Lower lobe of right lung (tissue), 2 donors: Measurements from ENCODE around the gene SGTA. TPM values are rescaled to one million over a fixed set of nuclear protein-coding genes. Genes with fewer than 3 reads are reported as not detected.

ENCODE experiments used
- ATAC-seq, 2 donors: fragments of 200-7000 bp; cut with Tn5 transposase; one replicate each; pipeline ENCODE4 v1.9.1; 2020 to 2022; ENCODE audit warnings: mild to moderate bottlenecking in 2 of 2, moderate library complexity in 2 of 2
- DNase-seq: peaks from one replicate; pipeline ENCODE4 v3.0.0-alpha.2; 2020
- H3K27ac ChIP-seq: fragments of 200-600 bp; one replicate; pipeline ENCODE4 v1.8.0; 2022
- H3K27me3 ChIP-seq: fragments of 200-600 bp; one replicate; pipeline ENCODE4 v1.8.0; 2022; ENCODE audit warnings: low read depth
- H3K36me3 ChIP-seq: fragments of 200-600 bp; one replicate; pipeline ENCODE4 v1.8.0; 2022; ENCODE audit warnings: mild to moderate bottlenecking
- H3K4me1 ChIP-seq: fragments of 200-600 bp; one replicate; pipeline ENCODE4 v1.8.0; 2022
- H3K4me3 ChIP-seq: fragments of 200-600 bp; one replicate; pipeline ENCODE4 v1.8.0; 2022; ENCODE audit warnings: mild to moderate bottlenecking
- H3K9me3 ChIP-seq: fragments of 200-600 bp; one replicate; pipeline ENCODE4 v1.8.0; 2022
- CTCF ChIP-seq: fragments of 200-600 bp; IDR thresholded peaks from one replicate; pipeline ENCODE4 v1.8.0; 2022; ENCODE audit warnings: antibody characterized with exemption, mild to moderate bottlenecking
- intact Hi-C: fragments of 100-400 bp; cut with DNase I; formaldehyde crosslinking; loops from one replicate; pipeline ENCODE4 v1.11.0; 2022
- total RNA-seq: library from RNA; stranded (reverse); fragmentation: NEBNext Ultra II Directional; extraction: Animal tissue kit (Norgen Biotek cat#: 25700); gene quantifications from one replicate; pipeline ENCODE4 v1.2.1, GENCODE V29; 2021
- donor health status: DM: no; HTN: yes; CAD: no; lungs with severe emphysema.

Gene SGTA
- total RNA-seq, 1 donor from 2014 or later = 41.6 TPM

GRCh38 chr19:2735374-2735773 is 47.7 kb downstream of the SGTA start:
- Histone ChIP-seq H3K4me3 (no peak overlapping the region), H3K27me3 (no peaks in the 10 kb centered on the region), H3K9me3 (no peaks in the 10 kb centered on the region), H3K36me3 (peaks cover 41% of the 10 kb centered on the region), H3K4me1 (peaks cover 15% of the 10 kb centered on the region), H3K27ac (no peak overlapping the region)
- intact Hi-C loops = no loop called here
- no peak for TF ChIP-seq CTCF
- DNase-seq (no peak), ATAC-seq (no peak)

GRCh38 chr19:2734589-2735288 is 48.3 kb downstream of the SGTA start:
- intact Hi-C loops = no loop called here
- no peak for ATAC-seq
- Histone ChIP-seq H3K36me3 (peaks cover 41% of the 10 kb centered on the region), H3K9me3 (no peaks in the 10 kb centered on the region), H3K27me3 (no peaks in the 10 kb centered on the region), H3K4me3 (no peak overlapping the region), H3K27ac (no peak overlapping the region), H3K4me1 (peaks cover 15% of the 10 kb centered on the region)
- no peak for DNase-seq
- no peak for TF ChIP-seq CTCF

- no peaks in the 10 kb centered on the region for H3K27me3 ChIP-seq
- peaks cover 41% of the 10 kb centered on the region for H3K36me3 ChIP-seq
- H3K4me1 ChIP-seq = peaks cover 10% of the 10 kb centered on the region
- DNase-seq = no peak
- TF ChIP-seq CTCF = no peak
- no peaks in the 10 kb centered on the region for H3K9me3 ChIP-seq
- ATAC-seq = no peak
- no peak overlapping the region for H3K27ac ChIP-seq
- no peak overlapping the region for H3K4me3 ChIP-seq
- intact Hi-C loops = no loop called here
These were observed 49.0 kb downstream of the SGTA start for GRCh38 chr19:2733930-2734588.

- ATAC-seq = no peak
- TF ChIP-seq CTCF = no peak
- Histone ChIP-seq H3K4me3 (no peak overlapping the region), H3K36me3 (peaks cover 41% of the 10 kb centered on the region), H3K4me1 (no peaks in the 10 kb centered on the region), H3K9me3 (no peaks in the 10 kb centered on the region), H3K27me3 (no peaks in the 10 kb centered on the region), H3K27ac (no peak overlapping the region)
- no peak for DNase-seq
- intact Hi-C loops = no loop called here
These were observed 50.2 kb downstream of the SGTA start for GRCh38 chr19:2732883-2733282.

- H3K4me3 ChIP-seq = no peak overlapping the region
- intact Hi-C loops = no loop called here
- peaks cover 1% of the 10 kb centered on the region for H3K27me3 ChIP-seq
- no peaks in the 10 kb centered on the region for H3K9me3 ChIP-seq
- DNase-seq (no peak), ATAC-seq (no peak)
- peaks cover 41% of the 10 kb centered on the region for H3K36me3 ChIP-seq
- H3K4me1 ChIP-seq = no peaks in the 10 kb centered on the region
- no peak for TF ChIP-seq CTCF
- H3K27ac ChIP-seq = no peak overlapping the region
These were observed 50.8 kb downstream of the SGTA start for GRCh38 chr19:2732157-2732725.
